Neural progenitor cell (in vitro differentiated cells): Measurements from ENCODE around the gene MPZL1.

Experiments
- CTCF ChIP-seq: fragments of 200-600 bp; sonication (generic); IDR thresholded peaks from 2 replicates; pipeline ENCODE4 v1.5.1; 2017; ENCODE audit warnings: antibody characterized with exemption, mild to moderate bottlenecking
- EZH2 ChIP-seq: fragments of 200-600 bp; sonication (generic); IDR thresholded peaks from 2 replicates; pipeline ENCODE4 v1.6.1; 2017; ENCODE audit warnings: antibody characterized with exemption, mild to moderate bottlenecking, moderate library complexity
- EZH2phosphoT487 ChIP-seq: fragments of 200-600 bp; sonication (generic); IDR thresholded peaks from 2 replicates; pipeline ENCODE4 v1.6.1; 2017; ENCODE audit warnings: antibody characterized with exemption

GRCh38 chr1:167728818-167729410 is 7.1 kb downstream of the MPZL1 start:
- TF ChIP-seq EZH2 (no peak), CTCF (no peak), EZH2phosphoT487 (no peak)
